Right lobe of liver (tissue), 6 donors: ENCODE data around the gene WSB2. TPM values are rescaled to one million over a fixed set of nuclear protein-coding genes. Genes with fewer than 3 reads are reported as not detected.

Source experiments
- ATAC-seq, 4 donors: fragments of 200-7000 bp; cut with Tn5 transposase; one replicate each; pipeline ENCODE4 v1.9.1; 2020; ENCODE audit warnings: mild to moderate bottlenecking in 4 of 4, moderate library complexity in 4 of 4
- DNase-seq, 3 donors: peaks; one replicate each; pipeline ENCODE4 v3.0.0-alpha.2; 2020
- H3K27ac ChIP-seq, 3 donors: fragments of 200-600 bp; one replicate each; pipeline ENCODE4 v1.8.0; 2022
- H3K27me3 ChIP-seq, 2 donors: fragments of 200-600 bp; one replicate each; pipeline ENCODE4 v1.8.0; 2022
- H3K36me3 ChIP-seq, 4 donors: fragments of 200-600 bp; sonication (generic) in 1 of 4; one replicate each; pipeline versions ENCODE4 v1.5.1 to v1.8.0; 2017 to 2022; ENCODE audit warnings: control low read depth in 1 of 4
- H3K4me1 ChIP-seq, 4 donors: fragments of 200-600 bp; sonication (generic) in 1 of 4; one replicate each; pipeline versions ENCODE4 v1.5.1 to v1.8.0; 2017 to 2022; ENCODE audit warnings: control low read depth in 1 of 4
- H3K4me3 ChIP-seq, 3 donors: fragments of 200-600 bp; one replicate each; pipeline ENCODE4 v1.8.0; 2022
- H3K9me3 ChIP-seq, 4 donors: fragments of 200-600 bp; sonication (generic) in 1 of 4; one replicate each; pipeline versions ENCODE4 v1.5.1 to v1.8.0; 2017 to 2022; ENCODE audit warnings: control low read depth in 1 of 4
- CTCF ChIP-seq, 4 donors: fragments of 200-600 bp in 3 of 4; fragments of 450-650 bp in 1 of 4; IDR thresholded peaks; one replicate each; pipeline versions ENCODE4 v1.5.1 to v1.8.0; 2016 to 2022; ENCODE audit warnings: antibody characterized with exemption in 4 of 4, mild to moderate bottlenecking in 2 of 4
- POLR2A ChIP-seq: fragments of 450-650 bp; IDR thresholded peaks from one replicate; pipeline ENCODE4 v1.6.1; 2017; ENCODE audit warnings: antibody characterized with exemption, mild to moderate bottlenecking
- WGBS: methylation state at CpG from one replicate; pipeline ENCODE4 v1.1.6; 2018; ENCODE audit warnings: low coverage, low lambda C conversion rate; ENCODE audit not compliant: insufficient coverage; ENCODE audit errors: missing lambda C conversion rate; 5-methylcytosine and 5-hydroxymethylcytosine counted together
- intact Hi-C, 2 donors: fragments of 100-400 bp; cut with DNase I; formaldehyde crosslinking; loops; one replicate each; pipeline versions ENCODE4 v1.11.2 to v1.14.1; 2022
- total RNA-seq, 6 experiments: library from RNA; depleted of rRNA in 2 of 6; stranded (reverse); fragments of >200 nt in 2 of 6; fragmentation: NEBNext Ultra II Directional in 3 of 6; extraction: Animal tissue kit (Norgen Biotek cat#: 25700) in 3 of 6; gene quantifications; one replicate each; pipeline versions ENCODE4 v1.1.0 to v1.2.4, GENCODE V29; 2016 to 2023
- donor health status: DM: no; HTN: yes; CAD: no.
- donor health status: DM: no; HTN: no; CAD: no.
- donor health status: DM: no; HTN: no; CAD: no.
- donor health status: DM: no; HTN: yes; CAD: no.
- donor health status: DM: no; HTN: yes; CAD: no.

WSB2 gene
- total RNA-seq, 6 experiments from 2014 or later, result 27.5 to 73.9 (median 49.0) TPM

GRCh38 chr12:118033323-118033722, 27.7 kb downstream of the WSB2 start:
- H3K4me3 ChIP-seq, result no peak overlapping the region
- peaks cover 3 to 65% (median 35%) of the 10 kb centered on the region in 4 donors for H3K36me3 ChIP-seq
- no peaks in the 10 kb centered on the region for H3K9me3 ChIP-seq
- DNase-seq (no peak), ATAC-seq (no peak)
- WGBS, result 88% methylated on average over 4 of the region's 5 CpGs
- TF ChIP-seq POLR2A (no peak), CTCF (IDR thresholded peaks at IDR 0.05) (no peak)
- intact Hi-C loops, result loop anchor here in 1 of 2 donors (10.0 kb wide), 1 partner anchor 159 kb away; no protein-coding TSS in a partner anchor
- peaks cover 0 to 13% (median 3%) of the 10 kb centered on the region in 4 donors for H3K4me1 ChIP-seq
- no peaks in the 10 kb centered on the region for H3K27me3 ChIP-seq
- H3K27ac ChIP-seq, result no peak overlapping the region

GRCh38 chr12:118032188-118032587, 28.8 kb downstream of the WSB2 start:
- H3K27me3 ChIP-seq, result no peaks in the 10 kb centered on the region
- no peak overlapping the region for H3K27ac ChIP-seq
- H3K4me3 ChIP-seq, result no peak overlapping the region
- DNase-seq, result no peak
- peaks cover 0 to 2% (median under 1%) of the 10 kb centered on the region in 4 donors for H3K4me1 ChIP-seq
- WGBS, result 75% methylated on average over 4 of the region's 7 CpGs
- intact Hi-C loops, result loop anchor here in 1 of 2 donors (10.0 kb wide), 1 partner anchor 157 kb away; no protein-coding TSS in a partner anchor
- no peak for ATAC-seq
- H3K36me3 ChIP-seq, result peaks cover 3 to 68% (median 36%) of the 10 kb centered on the region in 4 donors
- TF ChIP-seq POLR2A, result no peak
- no peak for TF ChIP-seq CTCF (IDR thresholded peaks at IDR 0.05)
- H3K9me3 ChIP-seq, result no peaks in the 10 kb centered on the region

GRCh38 chr12:118029166-118029565, 31.8 kb downstream of the WSB2 start:
- H3K27me3 ChIP-seq, result no peaks in the 10 kb centered on the region
- intact Hi-C loops, result loop anchor here in 1 of 2 donors (10.0 kb wide), 1 partner anchor 164 kb away; no protein-coding TSS in a partner anchor
- no peaks in the 10 kb centered on the region for H3K4me1 ChIP-seq
- H3K4me3 ChIP-seq, result no peak overlapping the region
- H3K36me3 ChIP-seq, result peaks cover 0 to 61% (median 29%) of the 10 kb centered on the region in 4 donors
- ATAC-seq, result no peak
- no peak overlapping the region for H3K27ac ChIP-seq
- 93% methylated on average over 2 of the region's 5 CpGs for WGBS
- TF ChIP-seq CTCF (IDR thresholded peaks at IDR 0.05) (no peak), POLR2A (no peak)
- DNase-seq, result no peak
- H3K9me3 ChIP-seq, result no peaks in the 10 kb centered on the region

DNA sequence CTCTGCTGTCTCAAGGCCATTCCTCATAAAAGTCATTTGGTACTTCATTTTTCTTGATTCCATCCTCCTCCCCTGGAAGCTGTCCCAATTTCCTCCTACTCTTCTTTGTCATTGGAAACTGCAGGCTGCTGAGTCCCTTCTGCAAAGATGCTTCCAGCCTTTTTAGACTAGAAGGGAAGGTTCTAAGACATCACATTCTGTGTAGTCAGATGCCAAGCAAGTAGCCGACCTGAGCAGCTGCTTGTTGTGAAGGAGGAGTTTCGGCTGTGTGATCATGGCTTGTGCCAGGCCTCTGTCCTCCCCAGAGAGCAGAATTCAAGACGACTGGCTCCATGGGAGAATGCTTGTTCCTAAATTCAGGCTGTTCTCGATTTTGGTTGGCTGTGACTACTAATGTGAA, 35.8 kb downstream of the WSB2 start:
- Histone ChIP-seq H3K27ac (no peak overlapping the region), H3K36me3 (peaks cover 0 to 45% (median 20%) of the 10 kb centered on the region in 4 donors), H3K9me3 (no peaks in the 10 kb centered on the region), H3K27me3 (no peaks in the 10 kb centered on the region), H3K4me3 (no peak overlapping the region), H3K4me1 (no peaks in the 10 kb centered on the region)
- WGBS, result 82% methylated on average over 4 of the region's 4 CpGs
- TF ChIP-seq CTCF (IDR thresholded peaks at IDR 0.05) (no peak), POLR2A (no peak)
- intact Hi-C loops, result loop anchor here in 1 of 2 donors (10.0 kb wide), 1 partner anchor 160 kb away; no protein-coding TSS in a partner anchor
- ATAC-seq, result no peak
- no peak for DNase-seq
